Endothelial cell of umbilical vein (primary cell): ENCODE data around the gene RGS1. TPM values are rescaled to one million over a fixed set of nuclear protein-coding genes. Genes with fewer than 3 reads are reported as not detected.
A peak's percentile ranks its signal among the peaks of the same experiment; 100 is the strongest.
"Not testable (repeated sequence)": the region's sequence is repeated elsewhere in the genome, so short reads cannot be mapped to it uniquely, and the experiment has no call there.

Source experiments
- BruUV-seq: library from RNA; stranded (reverse); fragments of 400-500 nt; replicated peaks from 2 replicates; lab custom pipeline; 2021; lab: Mats Ljungman, UMichigan
- CTCF ChIA-PET: fragments of 300-600, 350-600 bp; sonication (Branson Sonifier 250); formaldehyde crosslinking; loops from one replicate; lab custom pipeline; 2021; ENCODE audit warnings: antibody characterized with exemption, inconsistent platforms; lab: Charles Lee
- POLR2A ChIA-PET: fragments of 300-600, 350-600 bp; sonication (Branson Sonifier 250); formaldehyde crosslinking; loops from one replicate; lab custom pipeline; 2021; ENCODE audit warnings: antibody characterized with exemption, inconsistent platforms; lab: Charles Lee
- DNase-seq: peaks from one replicate; pipeline ENCODE4 v3.0.0-alpha.2; 2011; ENCODE audit warnings: low read depth, low spot score
- FAIRE-seq: peaks from 2 replicates; lab custom pipeline; 2011; peaks lifted over from hg19 to GRCh38; lab: Jason Lieb, UNC
- H2AFZ ChIP-seq: 2 replicates; pipeline ENCODE4 v1.6.0; 2012; ENCODE audit warnings: low read depth, low read length, control low read depth, inconsistent platforms
- H3K27ac ChIP-seq: 2 replicates; pipeline ENCODE4 v1.5.1; 2011; ENCODE audit warnings: low read depth, mild to moderate bottlenecking, control low read depth, low read length, moderate library complexity; ENCODE audit not compliant: insufficient read depth
- H3K27me3 ChIP-seq, 2 experiments: 2 replicates each; pipeline versions ENCODE4 v1.6.0 to v1.6.1; 2011; ENCODE audit warnings: low read length in 2 of 2, mixed read lengths in 1 of 2; ENCODE audit not compliant: control insufficient read depth in 2 of 2, insufficient read depth in 2 of 2
- H3K36me3 ChIP-seq, 2 experiments: 2 replicates in 1 of 2; 3 replicates in 1 of 2; pipeline ENCODE4 v1.5.1; 2011; ENCODE audit warnings: low read length in 2 of 2, mild to moderate bottlenecking in 1 of 2, moderate library complexity in 1 of 2; ENCODE audit not compliant: control insufficient read depth in 2 of 2, insufficient read depth in 2 of 2; ENCODE audit errors: extremely low read depth in 1 of 2
- H3K4me1 ChIP-seq: 3 replicates; pipeline ENCODE4 v1.5.1; 2011; ENCODE audit warnings: mild to moderate bottlenecking, low read length; ENCODE audit not compliant: control insufficient read depth, insufficient read depth; ENCODE audit errors: extremely low read depth
- H3K4me2 ChIP-seq: 2 replicates; pipeline ENCODE4 v1.6.1; 2011; ENCODE audit warnings: low read length, control low read depth, mixed read lengths; ENCODE audit not compliant: insufficient read depth
- H3K4me3 ChIP-seq, 3 experiments: fragments of 200-600 bp in 1 of 3; sonication (generic), shearing (Covaris generic) in 1 of 3; replicated peaks in 1 of 3; 2 replicates each; pipeline ENCODE4 v1.5.1; 2011 to 2016; ENCODE audit warnings: control low read depth in 3 of 3, low read length in 3 of 3, mild to moderate bottlenecking in 2 of 3, inconsistent platforms in 1 of 3, low read depth in 1 of 3, moderate library complexity in 1 of 3; ENCODE audit not compliant: insufficient read depth in 1 of 3
- H3K79me2 ChIP-seq: 2 replicates; pipeline ENCODE4 v1.6.0; 2012; ENCODE audit warnings: low read length, inconsistent platforms; ENCODE audit not compliant: control insufficient read depth, insufficient read depth
- H3K9ac ChIP-seq: replicated peaks from 2 replicates; pipeline ENCODE3; 2011; ENCODE audit warnings: low read length, control low read depth; ENCODE audit not compliant: insufficient read depth; ENCODE audit errors: extremely low read depth
- H3K9me1 ChIP-seq: replicated peaks from 3 replicates; pipeline ENCODE4 v1.6.0; 2011; ENCODE audit warnings: mild to moderate bottlenecking, low read length; ENCODE audit not compliant: control insufficient read depth, insufficient read depth; ENCODE audit errors: extremely low read depth
- H3K9me3 ChIP-seq: replicated peaks from 2 replicates; pipeline ENCODE4 v1.5.1; 2012; ENCODE audit warnings: low read length, inconsistent platforms; ENCODE audit not compliant: control insufficient read depth, insufficient read depth
- H4K20me1 ChIP-seq: replicated peaks from 2 replicates; pipeline ENCODE3; 2011; ENCODE audit warnings: mild to moderate bottlenecking, low read length; ENCODE audit not compliant: control insufficient read depth, insufficient read depth; ENCODE audit errors: extremely low read depth
- CTCF ChIP-seq, 2 donors: IDR thresholded peaks; 1 replicate in 1 of 2; 2 replicates in 1 of 2; pipeline ENCODE4 v1.5.1; 2011; ENCODE audit warnings: low read length in 2 of 2, mild to moderate bottlenecking in 2 of 2, moderate library complexity in 2 of 2, control low read depth in 1 of 2, inconsistent platforms in 1 of 2, low read depth in 1 of 2; ENCODE audit not compliant: insufficient read depth in 1 of 2; ENCODE audit errors: extremely low read depth in 1 of 2
- EZH2 ChIP-seq: IDR thresholded peaks from 2 replicates; pipeline ENCODE4 v1.6.1; 2012; ENCODE audit warnings: borderline replicate concordance, low read depth, mild to moderate bottlenecking, moderate library complexity, low read length, inconsistent platforms; ENCODE audit not compliant: severe bottlenecking
- FOS ChIP-seq: IDR thresholded peaks from 2 replicates; pipeline ENCODE4 v1.6.1; 2011; ENCODE audit warnings: mild to moderate bottlenecking, low read length, moderate library complexity, borderline replicate concordance; ENCODE audit not compliant: insufficient read depth
- GATA2 ChIP-seq: IDR thresholded peaks from 2 replicates; pipeline ENCODE4 v1.7.0; 2011; ENCODE audit warnings: low read depth, mild to moderate bottlenecking, moderate library complexity, mixed read lengths, low read length; ENCODE audit not compliant: insufficient read length, insufficient read depth
- JUN ChIP-seq: IDR thresholded peaks from 2 replicates; pipeline ENCODE4 v1.6.1; 2011; ENCODE audit warnings: borderline replicate concordance, low read depth; ENCODE audit not compliant: insufficient read length, insufficient read depth
- MAX ChIP-seq: IDR thresholded peaks from 2 replicates; pipeline ENCODE4 v1.6.1; 2011; ENCODE audit not compliant: insufficient read depth, insufficient read length
- MYC ChIP-seq: IDR thresholded peaks from one replicate; pipeline ENCODE4 v1.6.1; 2011; ENCODE audit warnings: mild to moderate bottlenecking, low read depth, low read length
- POLR2A ChIP-seq: IDR thresholded peaks from 2 replicates; pipeline ENCODE4 v1.6.1; 2012; ENCODE audit warnings: low read depth, mild to moderate bottlenecking, control low read depth, low read length
- POLR2AphosphoS5 ChIP-seq: IDR thresholded peaks from 2 replicates; pipeline ENCODE4 v1.6.1; 2012; ENCODE audit warnings: low read depth, mild to moderate bottlenecking, control low read depth, low read length, moderate library complexity; ENCODE audit not compliant: insufficient read depth
- dilution Hi-C: fragments of 300-500 bp; cut with MboI; formaldehyde crosslinking; loops from one replicate; pipeline ENCODE4 v1.15.0; 2019; ENCODE audit warnings: low sequenced_read_pairs; ENCODE audit not compliant: extremely low pct_ligation_motif_present
- intact Hi-C: fragments of 100-400 bp; cut with micrococcal nuclease; formaldehyde crosslinking; loops from one replicate; pipeline ENCODE4 v1.10.0; 2022
- polyA plus RNA-seq, 4 experiments: library from polyadenylated mRNA; depleted of rRNA in 3 of 4; stranded (reverse) in 3 of 4; unstranded in 1 of 4; fragments of >200 nt; gene quantifications; 2 replicates each; pipeline versions ENCODE4 v1.2.1 to v1.2.3, GENCODE V29; 2011 to 2012; ENCODE audit warnings: missing spikeins in 1 of 4
- total RNA-seq: library from RNA; stranded (reverse); gene quantifications from 2 replicates; pipeline ENCODE4 v1.2.3, GENCODE V29; 2021

RGS1 gene
- total and polyA plus RNA-seq, 2 donors (not counting 3 experiments of a cell fraction or from before 2014, with no cell fraction given) = not detected

- FAIRE-seq (peak; percentile 81), DNase-seq (peak; percentile 95)
- POLR2A ChIA-PET, H3K79me2 ChIP-seq, H3K36me3 ChIP-seq, H2AFZ ChIP-seq, BruUV-seq, H3K27me3 ChIP-seq, H3K9me1 ChIP-seq, dilution Hi-C loops, H4K20me1 ChIP-seq, CTCF ChIA-PET, H3K9me3 ChIP-seq, H3K4me3 ChIP-seq: not testable (repeated sequence)
- H3K4me1 ChIP-seq = peaks cover 26% of the 10 kb centered on the region
- intact Hi-C loops = loop anchor here (1.0 to 2.0 kb wide), 4 partner anchors 8 to 40 kb away; no protein-coding TSS in a partner anchor
- peak overlapping the region; percentile 54 for H3K4me2 ChIP-seq
- peak overlapping the region; percentile 54 for H3K9ac ChIP-seq
- TF ChIP-seq JUN (peak; percentile 85), POLR2AphosphoS5 (peak; percentile 59), FOS (peak; percentile 96), GATA2 (peak; percentile 64)
- H3K27ac ChIP-seq = peak overlapping the region; percentile 75
Observed at GRCh38 chr1:192531037-192531703, 44.4 kb upstream of the RGS1 start.

GRCh38 chr1:192534666-192535065, 40.9 kb upstream of the RGS1 start:
- CTCF ChIA-PET = interaction anchor here (1.3 kb wide), 1 partner anchor 11 kb away, joined by 4 read pairs; no protein-coding TSS in a partner anchor

More at GRCh38 chr1:192534666-192535065, 40.9 kb upstream of the RGS1 start:
- Histone ChIP-seq H3K36me3 (no peaks in the 10 kb centered on the region), H2AFZ (peak overlapping the region; percentile 32), H3K79me2 (no peaks in the 10 kb centered on the region), H3K9me3 (no peaks in the 10 kb centered on the region), H4K20me1 (no peaks in the 10 kb centered on the region), H3K4me1 (peaks cover 19% of the 10 kb centered on the region), H3K4me2 (no peak overlapping the region), H3K9ac (no peak overlapping the region), H3K27me3 (no peaks in the 10 kb centered on the region), H3K4me3 (no peak overlapping the region), H3K27ac (no peak overlapping the region), H3K9me1 (no peaks in the 10 kb centered on the region)
- dilution Hi-C loops = no loop called here
- FAIRE-seq (no peak), DNase-seq (peak; percentile 41)
- no peak for TF ChIP-seq MYC
- TF ChIP-seq FOS = no peak
- TF ChIP-seq CTCF (IDR thresholded peaks at IDR 0.05; ENCODE audit: extremely low read depth in 1 of 2, insufficient read depth in 1 of 2, low read depth in 1 of 2, low read length in 2 of 2) = no peak
- TF ChIP-seq JUN = no peak
- no peak for TF ChIP-seq EZH2
- no peak for TF ChIP-seq POLR2AphosphoS5
- TF ChIP-seq GATA2 = no peak
- no peak for TF ChIP-seq MAX
- TF ChIP-seq POLR2A = no peak
- no TSS peak for BruUV-seq
- POLR2A ChIA-PET = no interaction called here
- intact Hi-C loops = no loop called here
